ENCODE data around the gene SLX9.

The SLX9 gene

GRCh38 chr21:45009616-45010015 lies 69.8 kb downstream of the SLX9 start:
- DNase-seq, result no peak

- no peak for DNase-seq
Measured at GRCh38 chr21:45010096-45010495, 70.3 kb downstream of the SLX9 start.

GRCh38 chr21:45010860-45011259 lies 71.0 kb downstream of the SLX9 start:
- no peak for DNase-seq

GRCh38 chr21:45011426-45011825 lies 71.6 kb downstream of the SLX9 start:
- DNase-seq, result no peak

DNA sequence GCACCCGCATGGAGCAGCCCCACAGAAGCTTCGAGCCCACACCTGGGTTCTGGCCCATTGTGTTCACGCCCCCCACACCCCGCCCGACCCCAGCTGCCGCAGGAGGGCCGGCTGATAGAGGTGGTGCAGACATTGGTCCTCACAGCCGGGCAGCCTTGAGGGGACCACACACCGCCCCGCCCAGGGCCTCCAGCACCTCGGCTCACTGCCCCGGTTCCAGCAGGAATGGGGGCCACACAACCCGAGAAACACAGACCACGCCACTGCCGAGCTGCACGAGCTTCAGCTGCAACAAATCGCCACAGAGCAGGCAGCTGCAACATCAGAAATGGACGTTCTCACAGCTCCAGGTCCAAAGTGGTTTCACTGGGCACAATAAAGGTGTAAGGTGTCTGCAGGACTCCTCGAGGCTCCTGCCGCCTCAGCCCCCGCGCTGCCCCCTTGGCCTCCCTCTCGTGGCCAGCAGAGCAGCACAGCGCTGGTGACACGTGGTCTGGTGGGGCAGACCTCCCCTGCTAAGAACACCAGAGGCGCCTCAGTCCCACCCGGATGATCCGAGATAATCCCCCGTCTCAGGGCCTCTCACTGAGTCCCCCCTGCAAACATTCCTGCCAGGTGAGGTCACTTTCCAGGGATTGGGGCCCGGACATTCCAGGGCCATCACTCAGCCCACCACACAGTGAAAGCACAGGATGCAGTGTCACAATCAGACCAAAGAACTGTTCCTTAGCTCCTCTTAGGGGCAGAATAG lies 72.3 kb downstream of the SLX9 start:
- no peak for DNase-seq

DNA sequence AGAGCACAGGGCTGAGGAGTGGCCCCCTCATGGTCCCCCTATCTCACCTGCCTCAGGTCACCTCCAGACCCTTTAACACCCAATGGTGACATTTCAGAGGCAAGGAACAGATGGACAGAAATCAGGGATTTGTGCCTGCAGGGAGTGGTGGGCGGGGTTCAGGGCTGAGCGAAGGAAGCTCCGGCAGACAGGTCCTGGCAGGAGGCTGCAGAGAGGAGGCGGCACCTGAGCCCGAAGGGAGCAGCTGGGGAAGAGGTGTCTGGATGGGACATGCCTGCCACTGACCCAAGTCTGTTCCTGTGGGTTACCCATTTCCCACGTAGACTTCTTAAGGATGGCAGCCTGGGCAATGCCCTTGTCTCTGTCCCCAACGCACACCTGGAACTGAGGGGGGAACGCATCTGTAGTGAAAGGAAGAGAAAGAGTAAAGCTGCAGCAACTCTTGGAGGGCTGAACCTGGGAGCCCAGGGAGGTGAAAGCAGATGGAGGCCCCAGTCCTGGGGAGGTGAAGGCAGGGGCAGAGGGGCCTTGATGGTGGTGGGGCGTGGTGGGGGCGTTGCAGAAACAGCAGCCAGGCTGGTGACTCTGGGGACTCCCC lies 72.9 kb downstream of the SLX9 start:
- no peak for DNase-seq

GRCh38 chr21:45013260-45013841 lies 73.5 kb downstream of the SLX9 start:
- DNase-seq, result no peak

DNA sequence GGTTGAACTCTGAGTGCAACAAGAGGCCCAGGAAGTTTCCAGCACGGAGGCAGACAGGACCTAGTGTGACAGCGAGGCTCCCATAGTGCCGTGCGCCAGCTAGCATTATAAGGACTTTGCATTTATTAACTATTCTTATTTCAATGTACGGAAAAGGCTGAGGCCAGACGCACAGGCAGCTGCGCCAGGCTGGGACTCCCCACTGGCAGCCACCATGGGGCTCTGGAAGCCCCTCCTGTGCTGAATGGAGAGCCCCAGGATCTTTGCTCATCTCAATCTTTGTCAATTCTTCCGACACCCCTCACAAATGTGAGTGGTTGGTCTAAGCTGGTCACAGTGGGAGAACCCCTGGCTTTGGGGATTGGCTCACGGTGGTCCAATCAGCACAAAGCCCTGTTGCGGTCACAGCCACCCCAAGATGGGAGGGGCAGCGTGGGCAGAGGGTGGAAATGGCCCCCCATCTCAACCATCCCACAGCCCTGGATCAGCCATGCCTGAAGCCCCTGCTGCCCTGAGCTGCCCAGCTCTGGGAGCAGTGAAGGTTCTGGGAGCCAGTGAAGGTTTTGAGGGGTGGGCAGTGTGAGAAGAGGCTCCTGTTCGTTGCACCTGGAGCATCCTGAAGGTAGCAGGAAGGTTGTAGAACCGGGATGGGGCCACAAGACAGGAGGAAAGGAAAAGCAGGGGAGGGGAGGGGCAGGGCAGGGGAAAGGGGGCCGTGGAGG lies 75.1 kb downstream of the SLX9 start:
- no peak for DNase-seq

DNA sequence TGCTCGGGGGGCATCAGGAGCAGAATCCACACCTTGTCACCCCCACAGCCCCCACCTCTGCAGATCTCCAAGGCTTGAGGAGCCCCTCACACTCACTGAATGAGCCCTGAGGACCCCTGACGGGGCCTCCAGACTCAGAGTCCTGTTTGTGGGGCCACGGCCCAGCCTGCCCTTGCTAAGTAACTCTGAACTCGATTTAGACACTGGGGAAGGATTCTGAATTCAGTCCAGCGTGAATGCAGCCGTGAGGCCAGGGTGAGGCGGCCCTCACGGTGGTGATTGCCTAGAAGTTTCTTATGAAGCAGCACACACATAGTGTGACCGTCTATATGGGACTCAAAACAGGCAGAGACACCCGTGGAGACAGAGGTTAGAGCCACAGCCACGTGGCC lies 75.6 kb downstream of the SLX9 start:
- no peak for DNase-seq

GRCh38 chr21:45016031-45016405 lies 76.2 kb downstream of the SLX9 start:
- no peak for DNase-seq

DNA sequence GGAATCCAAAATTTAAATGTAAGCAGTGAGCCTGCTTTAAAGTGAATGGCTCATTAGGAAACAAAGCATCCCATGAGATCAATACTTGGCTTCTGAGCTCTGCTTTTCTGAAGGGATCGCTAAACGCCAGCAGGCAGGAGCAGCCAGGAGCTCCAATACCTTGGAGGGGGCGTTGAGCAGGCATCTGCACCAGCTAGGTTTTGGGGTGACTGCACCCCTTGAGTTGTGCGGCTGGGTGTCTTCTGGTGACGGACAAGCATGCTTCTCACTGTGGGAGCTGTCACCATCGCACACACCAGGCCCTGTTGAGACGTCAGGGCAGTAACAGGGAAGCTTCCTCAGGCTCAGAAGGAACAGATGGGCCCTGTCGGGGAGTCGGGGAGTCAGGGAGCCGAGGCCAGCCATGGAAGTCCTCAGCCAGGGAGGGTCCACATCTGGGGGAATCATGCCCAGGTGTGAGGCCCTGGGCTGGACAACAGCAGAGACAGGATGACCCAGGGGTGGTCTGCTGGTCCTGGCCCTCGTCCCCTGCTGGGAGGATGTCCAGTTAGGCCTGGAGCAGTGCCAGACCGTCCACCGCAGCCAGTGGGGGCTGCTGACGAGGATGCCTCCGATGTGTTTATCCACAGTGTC lies 76.7 kb downstream of the SLX9 start:
- no peak for DNase-seq

DNA sequence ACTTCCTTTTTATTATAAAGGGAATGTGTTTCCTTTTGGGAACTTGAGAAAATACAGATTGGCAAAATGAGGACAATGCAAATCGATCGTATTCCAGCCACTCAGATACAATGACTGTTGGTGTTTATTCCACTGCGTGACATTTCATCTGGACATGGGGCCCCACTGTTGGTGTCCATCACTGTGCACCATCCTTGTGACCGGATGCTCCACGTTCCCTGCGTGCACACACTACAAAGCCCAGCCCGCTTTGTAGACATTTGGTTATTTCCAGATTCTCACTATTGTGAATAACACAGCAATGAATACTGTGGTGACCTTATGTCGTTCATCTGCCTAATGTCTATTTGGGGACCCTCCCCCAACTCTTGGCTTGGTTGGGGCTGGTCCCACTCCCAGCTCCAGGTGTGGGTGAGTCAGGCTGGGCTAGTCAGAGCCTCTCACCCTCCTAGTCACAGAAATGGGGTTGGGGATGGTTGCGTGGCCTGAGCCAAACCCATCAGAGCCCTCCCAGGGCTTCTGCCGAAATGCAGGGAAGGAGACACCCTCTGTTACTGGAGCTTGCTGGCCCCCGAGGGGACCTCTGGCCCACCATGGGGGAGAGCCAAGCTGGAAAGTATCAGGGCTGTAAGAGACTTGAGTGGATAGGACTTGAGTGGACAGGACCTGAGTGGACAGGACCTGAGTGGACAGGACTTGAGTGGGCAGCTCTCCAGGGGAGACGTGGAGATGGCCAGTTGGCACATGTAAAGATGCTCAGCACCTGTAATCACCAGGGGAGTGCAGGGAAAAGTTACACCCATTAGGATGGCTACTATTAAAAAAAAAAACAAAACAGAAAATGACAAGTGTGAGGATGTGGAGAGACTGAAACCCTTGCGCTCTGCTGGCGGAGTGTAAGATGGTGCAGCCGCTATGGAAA lies 77.5 kb downstream of the SLX9 start:
- DNase-seq, result no peak

GRCh38 chr21:45018131-45019075 lies 78.6 kb downstream of the SLX9 start:
- DNase-seq, result no peak

GRCh38 chr21:45019076-45019886 lies 79.5 kb downstream of the SLX9 start:
- no peak for DNase-seq

DNA sequence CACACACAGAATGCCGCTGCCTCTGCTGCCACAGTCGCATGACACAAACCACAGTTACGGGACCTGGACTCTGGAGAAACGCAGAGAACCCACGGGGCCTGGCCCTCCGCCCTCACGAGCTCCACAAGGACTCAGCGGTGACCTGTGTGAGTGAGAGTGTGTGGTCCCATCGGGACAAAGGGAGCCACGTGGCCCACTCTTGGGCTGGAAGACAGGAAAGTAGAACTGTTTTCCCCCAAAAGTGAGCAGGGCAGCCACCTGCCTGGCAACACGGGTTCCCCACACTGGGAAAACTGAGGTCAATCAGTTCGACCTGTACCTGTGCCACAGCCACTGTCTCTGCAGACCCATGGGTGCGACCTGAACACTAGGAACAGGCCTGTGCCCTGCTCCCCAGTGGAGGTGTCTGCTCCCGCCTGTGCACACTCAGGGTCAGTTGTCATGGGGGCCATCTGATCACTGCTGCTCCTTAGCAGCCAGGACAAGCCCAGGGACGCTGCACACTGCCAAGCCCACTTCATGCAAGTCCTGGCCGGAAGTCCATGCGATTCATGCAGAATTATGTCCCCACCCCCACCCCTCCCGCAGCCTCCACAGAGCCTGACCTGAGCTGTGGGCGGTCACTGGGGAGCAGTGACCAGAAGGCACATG lies 80.2 kb downstream of the SLX9 start:
- DNase-seq, result no peak

- no peak for DNase-seq
Measured at GRCh38 chr21:45020629-45021427, 81.0 kb downstream of the SLX9 start.

- no peak for DNase-seq
Measured at GRCh38 chr21:45021428-45022347, 81.9 kb downstream of the SLX9 start.

- DNase-seq, result no peak
Measured at GRCh38 chr21:45022348-45022675, 82.5 kb downstream of the SLX9 start.
